Neural cell (in vitro differentiated cells): ENCODE data around the gene VSIG8.

Experiments
- EP300 ChIP-seq: fragments of 450-650 bp; conservative IDR thresholded peaks from 2 replicates; pipeline ENCODE4 v1.6.1; 2014; ENCODE audit warnings: antibody characterized with exemption, mild to moderate bottlenecking, moderate library complexity; ENCODE audit not compliant: poor library complexity, severe bottlenecking
- EZH2 ChIP-seq: fragments of 200-600, 300-800 bp; shearing (Covaris generic), sonication (generic); IDR thresholded peaks from 2 replicates; pipeline ENCODE4 v1.6.1; 2014; ENCODE audit warnings: antibody characterized with exemption, low read length, borderline replicate concordance, mild to moderate bottlenecking; ENCODE audit not compliant: insufficient read depth, poor library complexity, severe bottlenecking
- SMC3 ChIP-seq: fragments of 450-650 bp; conservative IDR thresholded peaks from 2 replicates; pipeline ENCODE4 v1.6.1; 2014; ENCODE audit warnings: antibody characterized with exemption, mild to moderate bottlenecking, moderate library complexity; ENCODE audit not compliant: poor library complexity
- TF ChIP-seq, protein P1 (sequence below): fragments of 450-650 bp; IDR thresholded peaks from 2 replicates; pipeline ENCODE4 v1.5.1; 2014; ENCODE audit warnings: antibody characterized with exemption, mild to moderate bottlenecking, moderate library complexity; ENCODE audit not compliant: poor library complexity, severe bottlenecking

DNA sequence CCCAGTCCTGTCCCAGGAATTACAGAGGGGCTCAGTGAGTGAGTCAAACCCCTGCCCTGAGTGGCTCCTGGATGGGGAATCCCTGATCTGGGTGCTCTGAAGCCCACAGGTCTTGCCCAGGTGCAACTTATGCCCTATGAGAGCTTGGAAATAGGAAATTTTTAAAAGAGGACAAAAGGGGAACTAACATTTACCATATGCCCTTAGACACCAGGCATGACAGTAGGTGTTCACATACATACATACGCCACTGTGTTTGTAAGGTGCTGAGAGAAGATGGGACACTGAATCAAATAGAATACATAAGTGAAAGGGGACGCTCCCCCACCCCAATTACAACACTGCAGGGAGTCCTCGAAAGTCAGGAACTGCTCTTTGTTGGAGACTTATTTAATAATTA, 36.1 kb upstream of the VSIG8 start:
- TF ChIP-seq, protein P1, sequence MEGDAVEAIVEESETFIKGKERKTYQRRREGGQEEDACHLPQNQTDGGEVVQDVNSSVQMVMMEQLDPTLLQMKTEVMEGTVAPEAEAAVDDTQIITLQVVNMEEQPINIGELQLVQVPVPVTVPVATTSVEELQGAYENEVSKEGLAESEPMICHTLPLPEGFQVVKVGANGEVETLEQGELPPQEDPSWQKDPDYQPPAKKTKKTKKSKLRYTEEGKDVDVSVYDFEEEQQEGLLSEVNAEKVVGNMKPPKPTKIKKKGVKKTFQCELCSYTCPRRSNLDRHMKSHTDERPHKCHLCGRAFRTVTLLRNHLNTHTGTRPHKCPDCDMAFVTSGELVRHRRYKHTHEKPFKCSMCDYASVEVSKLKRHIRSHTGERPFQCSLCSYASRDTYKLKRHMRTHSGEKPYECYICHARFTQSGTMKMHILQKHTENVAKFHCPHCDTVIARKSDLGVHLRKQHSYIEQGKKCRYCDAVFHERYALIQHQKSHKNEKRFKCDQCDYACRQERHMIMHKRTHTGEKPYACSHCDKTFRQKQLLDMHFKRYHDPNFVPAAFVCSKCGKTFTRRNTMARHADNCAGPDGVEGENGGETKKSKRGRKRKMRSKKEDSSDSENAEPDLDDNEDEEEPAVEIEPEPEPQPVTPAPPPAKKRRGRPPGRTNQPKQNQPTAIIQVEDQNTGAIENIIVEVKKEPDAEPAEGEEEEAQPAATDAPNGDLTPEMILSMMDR: no peak
- TF ChIP-seq EZH2 (no peak), SMC3 (no peak), EP300 (no peak)
